ENCODE results near the gene YEATS2.

The YEATS2 gene

GRCh38 chr3:183789826-183790225, 92.2 kb downstream of the YEATS2 start:
- TF ChIP-seq CTCF (IDR thresholded peaks at IDR 0.05; ENCODE audit: low read depth, low read length, missing control alignments), result no peak
- DNase-seq (ENCODE audit: low read depth), result no peak
- H3K4me3 ChIP-seq (ENCODE audit: low read depth, low read length), result no peak overlapping the region

GRCh38 chr3:183790700-183791099, 93.1 kb downstream of the YEATS2 start:
- no peak overlapping the region for H3K4me3 ChIP-seq (ENCODE audit: low read depth, low read length)

GRCh38 chr3:183792976-183793375, 95.4 kb downstream of the YEATS2 start:
- H3K4me3 ChIP-seq (ENCODE audit: low read depth, low read length), result no peak overlapping the region
- TF ChIP-seq CTCF (IDR thresholded peaks at IDR 0.05; ENCODE audit: low read depth, low read length, missing control alignments), result no peak
- no peak for DNase-seq (ENCODE audit: low read depth)

More at GRCh38 chr3:183790700-183791099, 93.1 kb downstream of the YEATS2 start:
- TF ChIP-seq CTCF (IDR thresholded peaks at IDR 0.05; ENCODE audit: low read depth, low read length, missing control alignments), result no peak
- no peak for DNase-seq (ENCODE audit: low read depth)

GRCh38 chr3:183794452-183794851, 96.9 kb downstream of the YEATS2 start:
- no peak overlapping the region for H3K4me3 ChIP-seq (ENCODE audit: low read depth, low read length)
- TF ChIP-seq CTCF (IDR thresholded peaks at IDR 0.05; ENCODE audit: low read depth, low read length, missing control alignments), result no peak
- no peak for DNase-seq (ENCODE audit: low read depth)

- no peak overlapping the region for H3K4me3 ChIP-seq (ENCODE audit: low read depth, low read length)
- DNase-seq (ENCODE audit: low read depth), result no peak
- TF ChIP-seq CTCF (IDR thresholded peaks at IDR 0.05; ENCODE audit: low read depth, low read length, missing control alignments), result no peak
Observed at GRCh38 chr3:183796372-183796771, 98.8 kb downstream of the YEATS2 start.

- no peak overlapping the region for H3K4me3 ChIP-seq (ENCODE audit: low read depth, low read length)
- TF ChIP-seq CTCF (IDR thresholded peaks at IDR 0.05; ENCODE audit: low read depth, low read length, missing control alignments), result no peak
- no peak for DNase-seq (ENCODE audit: low read depth)
Observed at GRCh38 chr3:183797996-183798395, 100.4 kb downstream of the YEATS2 start.

GRCh38 chr3:183799461-183799860, 101.9 kb downstream of the YEATS2 start:
- DNase-seq (ENCODE audit: low read depth), result no peak
- TF ChIP-seq CTCF (IDR thresholded peaks at IDR 0.05; ENCODE audit: low read depth, low read length, missing control alignments), result no peak
- no peak overlapping the region for H3K4me3 ChIP-seq (ENCODE audit: low read depth, low read length)

Measured in GM12864 (cell line).